Activated CD4-positive, alpha-beta T cell treated with anti-CD3 and anti-CD28 coated beads for 24 hours (primary cell): ENCODE data around the gene NCR3LG1.

Experiments
- DNase-seq, 2 donors: peaks; one replicate each; pipeline ENCODE4 v3.0.0-alpha.2; 2020; ENCODE audit warnings: low read depth in 2 of 2

Gene NCR3LG1

GRCh38 chr11:17393472-17393871 lies 41.9 kb downstream of the NCR3LG1 start:
- DNase-seq: no peak

- no peak for DNase-seq
Measured at GRCh38 chr11:17394743-17395390, 43.3 kb downstream of the NCR3LG1 start.

- no peak for DNase-seq
Measured at GRCh38 chr11:17395554-17395961, 44.0 kb downstream of the NCR3LG1 start.

GRCh38 chr11:17395978-17396377 lies 44.4 kb downstream of the NCR3LG1 start:
- no peak for DNase-seq

GRCh38 chr11:17396598-17397310 lies 45.2 kb downstream of the NCR3LG1 start:
- DNase-seq: no peak

- DNase-seq: no peak
Measured at GRCh38 chr11:17397311-17398002, 45.9 kb downstream of the NCR3LG1 start.

GRCh38 chr11:17399236-17399635 lies 47.6 kb downstream of the NCR3LG1 start:
- DNase-seq: no peak

GRCh38 chr11:17400048-17400775 lies 48.6 kb downstream of the NCR3LG1 start:
- no peak for DNase-seq

GRCh38 chr11:17401316-17401715 lies 49.7 kb downstream of the NCR3LG1 start:
- DNase-seq: no peak

- DNase-seq: no peak
Measured at GRCh38 chr11:17401841-17402240, 50.2 kb downstream of the NCR3LG1 start.

- no peak for DNase-seq
Measured at GRCh38 chr11:17402486-17402885, 50.9 kb downstream of the NCR3LG1 start.

GRCh38 chr11:17403980-17404759 lies 52.6 kb downstream of the NCR3LG1 start:
- DNase-seq: no peak

GRCh38 chr11:17405232-17406005 lies 53.8 kb downstream of the NCR3LG1 start:
- no peak for DNase-seq

- no peak for DNase-seq
Measured at GRCh38 chr11:17406082-17406817, 54.6 kb downstream of the NCR3LG1 start.

GRCh38 chr11:17406818-17407149 lies 55.2 kb downstream of the NCR3LG1 start:
- DNase-seq: no peak

GRCh38 chr11:17407575-17407974 lies 56.0 kb downstream of the NCR3LG1 start:
- no peak for DNase-seq

GRCh38 chr11:17408026-17408425 lies 56.4 kb downstream of the NCR3LG1 start:
- no peak for DNase-seq

- no peak for DNase-seq
Measured at GRCh38 chr11:17408641-17409040, 57.0 kb downstream of the NCR3LG1 start.

GRCh38 chr11:17410606-17411379 lies 59.2 kb downstream of the NCR3LG1 start:
- DNase-seq: no peak
